GM12891 (cell line): ENCODE measurements around the gene LAD1.

Experiments used
- PAX5 ChIP-seq: IDR thresholded peaks from 2 replicates; pipeline ENCODE4 v1.6.1; 2011; ENCODE audit warnings: low read length, moderate library complexity, mild to moderate bottlenecking; ENCODE audit not compliant: insufficient read depth, severe bottlenecking
- POLR2A ChIP-seq: IDR thresholded peaks from 2 replicates; pipeline ENCODE4 v1.6.1; 2011; ENCODE audit warnings: low read depth, low read length, control low read depth
- POLR2AphosphoS5 ChIP-seq: IDR thresholded peaks from 2 replicates; pipeline ENCODE4 v1.6.1; 2011; ENCODE audit warnings: low read depth, low read length, control low read depth
- POU2F2 ChIP-seq: IDR thresholded peaks from 2 replicates; pipeline ENCODE4 v1.6.1; 2011; ENCODE audit warnings: low read depth, mild to moderate bottlenecking, control low read depth, low read length, moderate library complexity
- TAF1 ChIP-seq: IDR thresholded peaks from 2 replicates; pipeline ENCODE4 v1.6.1; 2011; ENCODE audit warnings: low read depth, low read length, control low read depth

- TF ChIP-seq PAX5 (no peak), POLR2AphosphoS5 (no peak), POU2F2 (no peak), POLR2A (no peak), TAF1 (no peak)
Measured at GRCh38 chr1:201408176-201408833, 9.2 kb upstream of the LAD1 start.
